Measurements from ENCODE around the gene TNRC6C. TPM values are rescaled to one million over a fixed set of nuclear protein-coding genes. Genes with fewer than 3 reads are reported as not detected.

The TNRC6C gene
- total RNA-seq, 1 experiment from 2014 or later = 2.7 TPM

Other genes starting within 250 kb of the TNRC6C start
- 50.5 and 69.0 TPM in 2 replicates for gene TMC6, start 170.1 kb downstream of the TNRC6C start, total RNA-seq (2014; rRNA removed; shearing (Covaris generic))
- gene TMC8, start 172.1 kb downstream of the TNRC6C start, total RNA-seq (2014; rRNA removed; shearing (Covaris generic)) = 0.14 TPM in 1 of 2 replicates, not detected in the other
- gene C17orf99, start 187.7 kb downstream of the TNRC6C start, total RNA-seq (2014; rRNA removed; shearing (Covaris generic)) = not detected in 2 replicates
- 67.0 and 71.8 TPM in 2 replicates for gene SYNGR2, start 209.9 kb downstream of the TNRC6C start, total RNA-seq (2014; rRNA removed; shearing (Covaris generic))
- gene TK1, start 228.3 kb downstream of the TNRC6C start, total RNA-seq (2014; rRNA removed; shearing (Covaris generic)) = 76.8 and 84.5 TPM in 2 replicates
- 43.1 and 60.6 TPM in 2 replicates for gene AFMID, start 228.7 kb downstream of the TNRC6C start, total RNA-seq (2014; rRNA removed; shearing (Covaris generic))